Esophagus muscularis mucosa (tissue), 4 donors: ENCODE results near the gene OPN1SW. TPM values are rescaled to one million over a fixed set of nuclear protein-coding genes. Genes with fewer than 3 reads are reported as not detected.

Experiments
- DNase-seq: peaks from one replicate; pipeline ENCODE4 v3.0.0-alpha.2; 2017; ENCODE audit errors: extremely low spot score
- H3K27ac ChIP-seq, 4 donors: fragments of 200-600 bp; sonication (generic); replicated peaks in 1 of 4; 1 replicate in 3 of 4; 2 replicates in 1 of 4; pipeline ENCODE4 v1.5.1; 2016 to 2019; ENCODE audit warnings: mild to moderate bottlenecking in 1 of 4
- H3K27me3 ChIP-seq, 4 donors: fragments of 200-600 bp; sonication (generic); one replicate each; pipeline versions ENCODE4 v1.5.1 to v1.6.0; 2016 to 2019
- H3K36me3 ChIP-seq, 4 donors: fragments of 200-600 bp; sonication (generic); one replicate each; pipeline ENCODE4 v1.5.1; 2016 to 2019
- H3K4me1 ChIP-seq, 4 donors: fragments of 200-600 bp; sonication (generic); one replicate each; pipeline ENCODE4 v1.5.1; 2016 to 2019
- H3K4me3 ChIP-seq, 4 donors: fragments of 200-600 bp; sonication (generic); 1 replicate in 2 of 4; 2 replicates in 2 of 4; pipeline ENCODE4 v1.5.1; 2016 to 2019; ENCODE audit warnings: mild to moderate bottlenecking in 4 of 4, moderate library complexity in 1 of 4
- H3K9me3 ChIP-seq, 4 donors: fragments of 200-600 bp; sonication (generic); 1 replicate in 3 of 4; 2 replicates in 1 of 4; pipeline ENCODE4 v1.5.1; 2016 to 2019
- EP300 ChIP-seq: sonication (generic); formaldehyde crosslinking; IDR thresholded peaks from one replicate; pipeline ENCODE4 v1.6.1; 2017; ENCODE audit warnings: antibody characterized with exemption
- POLR2A ChIP-seq: fragments of 450-650 bp; IDR thresholded peaks from one replicate; pipeline ENCODE4 v1.6.1; 2017; ENCODE audit warnings: antibody characterized with exemption, moderate library complexity, mild to moderate bottlenecking, low read depth
- POLR2AphosphoS5 ChIP-seq, 2 donors: sonication (generic); formaldehyde crosslinking; IDR thresholded peaks; one replicate each; pipeline ENCODE4 v1.6.1; 2017; ENCODE audit warnings: antibody characterized with exemption in 2 of 2
- WGBS: methylation state at CpG from one replicate; pipeline ENCODE4 v1.1.5; 2018; 5-methylcytosine and 5-hydroxymethylcytosine counted together
- intact Hi-C: fragments of 100-400 bp; cut with DNase I; formaldehyde crosslinking; loops from one replicate; pipeline ENCODE4 v1.15.1; 2023
- total RNA-seq, 4 donors: library from RNA; depleted of rRNA; stranded (reverse); fragments of >200 nt; gene quantifications; one replicate each; pipeline versions ENCODE4 v1.1.0 to v1.2.1, GENCODE V29; 2016
- TF ChIP-seq, protein P1 (sequence below), 3 experiments: fragments of 200-600 bp in 2 of 3; fragments of 450-650 bp in 1 of 3; sonication (generic) in 2 of 3; IDR thresholded peaks; one replicate each; pipeline ENCODE4 v1.5.1; 2017 to 2019; ENCODE audit warnings: antibody characterized with exemption in 3 of 3, mild to moderate bottlenecking in 2 of 3, moderate library complexity in 1 of 3

OPN1SW gene
- total RNA-seq, 4 donors from 2014 or later, result not detected

DNA sequence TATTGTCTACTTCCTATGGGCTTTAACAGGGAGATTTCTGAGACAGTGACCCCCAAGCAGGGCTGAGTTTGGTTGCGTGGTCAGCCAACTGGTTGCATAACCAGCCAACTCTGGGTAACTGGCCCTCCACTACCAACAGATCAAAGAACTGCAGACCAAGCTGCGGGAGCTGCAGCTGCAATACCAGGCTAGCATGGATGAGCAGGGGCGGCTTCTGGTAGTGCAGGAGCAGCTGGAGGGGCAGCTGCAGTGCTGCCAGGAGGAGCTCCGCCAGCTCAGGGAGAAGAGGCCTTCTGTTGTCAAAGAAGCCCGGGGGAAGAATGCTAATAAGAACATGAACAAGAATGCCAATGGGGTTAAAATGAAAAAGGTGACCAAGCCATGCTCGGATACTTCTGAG lies 38.9 kb upstream of the OPN1SW start:
- intact Hi-C loops, result no loop called here
- H3K4me1 ChIP-seq, result peaks cover 0 to 5% (median 0%) of the 10 kb centered on the region in 4 donors

DNA sequence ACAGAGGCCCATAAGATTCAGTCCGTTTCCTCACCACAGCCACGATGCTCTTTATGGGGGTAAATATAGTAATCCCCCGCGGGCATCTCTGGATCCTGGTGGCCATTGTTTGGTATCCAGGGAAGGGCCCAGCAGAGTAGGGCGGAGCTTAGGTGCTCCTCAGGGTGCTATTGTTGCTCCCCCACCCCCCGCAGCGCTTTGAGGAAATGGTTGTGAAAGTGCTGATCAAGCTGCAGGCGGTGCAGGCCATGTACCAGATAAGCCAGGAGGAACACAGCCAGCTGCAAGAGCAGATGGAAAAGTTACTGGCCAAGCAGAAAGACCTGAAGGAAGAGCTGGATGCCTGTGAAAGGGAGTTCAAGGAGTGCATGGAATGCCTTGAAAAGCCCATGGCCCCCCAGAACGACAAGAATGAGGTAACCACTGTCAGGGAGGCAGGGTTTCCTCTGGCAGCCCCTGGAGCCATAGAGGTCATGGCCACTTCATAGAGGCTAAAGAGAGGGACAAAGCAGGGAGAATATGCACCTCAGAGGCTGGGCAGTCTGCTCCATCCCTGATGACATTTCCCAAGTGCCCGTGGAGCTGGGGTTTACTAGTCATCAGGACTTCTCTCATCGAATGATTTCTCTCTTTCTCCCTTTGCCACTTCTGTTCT lies 37.0 kb upstream of the OPN1SW start:
- no peak for DNase-seq
- WGBS, result 72% methylated on average over 11 of the region's 11 CpGs
- TF ChIP-seq EP300 (no peak), POLR2A (no peak), POLR2AphosphoS5 (IDR thresholded peaks at IDR 0.05) (no peak)
- TF ChIP-seq, protein P1, sequence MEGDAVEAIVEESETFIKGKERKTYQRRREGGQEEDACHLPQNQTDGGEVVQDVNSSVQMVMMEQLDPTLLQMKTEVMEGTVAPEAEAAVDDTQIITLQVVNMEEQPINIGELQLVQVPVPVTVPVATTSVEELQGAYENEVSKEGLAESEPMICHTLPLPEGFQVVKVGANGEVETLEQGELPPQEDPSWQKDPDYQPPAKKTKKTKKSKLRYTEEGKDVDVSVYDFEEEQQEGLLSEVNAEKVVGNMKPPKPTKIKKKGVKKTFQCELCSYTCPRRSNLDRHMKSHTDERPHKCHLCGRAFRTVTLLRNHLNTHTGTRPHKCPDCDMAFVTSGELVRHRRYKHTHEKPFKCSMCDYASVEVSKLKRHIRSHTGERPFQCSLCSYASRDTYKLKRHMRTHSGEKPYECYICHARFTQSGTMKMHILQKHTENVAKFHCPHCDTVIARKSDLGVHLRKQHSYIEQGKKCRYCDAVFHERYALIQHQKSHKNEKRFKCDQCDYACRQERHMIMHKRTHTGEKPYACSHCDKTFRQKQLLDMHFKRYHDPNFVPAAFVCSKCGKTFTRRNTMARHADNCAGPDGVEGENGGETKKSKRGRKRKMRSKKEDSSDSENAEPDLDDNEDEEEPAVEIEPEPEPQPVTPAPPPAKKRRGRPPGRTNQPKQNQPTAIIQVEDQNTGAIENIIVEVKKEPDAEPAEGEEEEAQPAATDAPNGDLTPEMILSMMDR (IDR thresholded peaks at IDR 0.05), result no peak
- H3K9me3 ChIP-seq, result no peaks in the 10 kb centered on the region
- no peaks in the 10 kb centered on the region for H3K27me3 ChIP-seq
- peaks cover 0 to 19% (median 6%) of the 10 kb centered on the region in 4 donors for H3K36me3 ChIP-seq
- intact Hi-C loops, result no loop called here
- peaks cover 0 to 5% (median 0%) of the 10 kb centered on the region in 4 donors for H3K4me1 ChIP-seq
- no peak overlapping the region for H3K4me3 ChIP-seq
- no peak overlapping the region for H3K27ac ChIP-seq

More for the DNA sequence above, 38.9 kb upstream of the OPN1SW start:
- Histone ChIP-seq H3K36me3 (peaks cover 0 to 7% (median 0%) of the 10 kb centered on the region in 4 donors), H3K27ac (no peak overlapping the region), H3K27me3 (no peaks in the 10 kb centered on the region), H3K9me3 (no peaks in the 10 kb centered on the region), H3K4me3 (no peak overlapping the region)
- 90% methylated on average over 6 of the region's 6 CpGs for WGBS
- TF ChIP-seq POLR2AphosphoS5 (IDR thresholded peaks at IDR 0.05) (no peak), POLR2A (no peak), EP300 (no peak)
- TF ChIP-seq, protein P1 (IDR thresholded peaks at IDR 0.05), result no peak
- no peak for DNase-seq

DNA sequence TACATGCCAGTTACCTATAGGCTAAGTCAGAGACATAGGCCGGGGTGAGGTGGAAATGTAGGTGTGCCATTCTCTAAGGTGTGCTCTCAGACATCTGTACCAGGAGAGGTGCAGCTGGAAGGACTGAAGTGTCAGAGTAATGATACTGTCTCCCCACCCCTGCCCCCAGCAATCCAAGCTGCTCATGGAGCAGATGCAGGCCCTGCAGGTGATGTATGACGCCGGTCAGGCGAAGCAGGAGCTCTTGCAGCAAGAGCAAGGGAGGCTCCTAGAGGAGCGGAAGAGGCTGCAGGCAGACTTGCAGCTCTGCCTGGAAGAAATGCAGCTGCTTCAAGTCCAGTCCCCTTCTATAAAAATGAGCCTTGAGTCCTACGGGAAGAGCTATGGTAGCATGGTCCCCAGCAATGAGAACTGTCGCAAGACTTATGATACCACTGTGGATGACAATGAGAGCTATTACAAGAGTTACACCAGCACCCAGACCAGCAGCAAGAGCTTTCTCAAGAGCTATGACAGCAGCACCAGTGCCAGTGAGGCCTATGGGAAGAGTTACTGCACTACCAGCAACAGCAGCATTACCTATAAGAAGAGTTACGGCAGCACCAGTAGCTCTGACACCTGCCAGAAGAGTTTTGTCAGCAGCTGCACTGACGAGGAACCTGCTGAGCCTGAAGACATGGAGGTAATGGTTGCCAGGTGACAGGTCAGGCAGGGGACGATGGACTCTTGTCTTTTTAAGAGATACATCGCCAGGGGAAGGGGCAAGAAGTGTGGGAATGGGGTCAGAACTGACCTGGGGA lies 36.2 kb upstream of the OPN1SW start:
- intact Hi-C loops, result no loop called here
- Histone ChIP-seq H3K4me3 (no peak overlapping the region), H3K36me3 (peaks cover 0 to 26% (median 10%) of the 10 kb centered on the region in 4 donors), H3K27me3 (no peaks in the 10 kb centered on the region), H3K27ac (no peak overlapping the region), H3K4me1 (peaks cover 0 to 5% (median 0%) of the 10 kb centered on the region in 4 donors), H3K9me3 (no peaks in the 10 kb centered on the region)
- no peak for TF ChIP-seq POLR2AphosphoS5 (IDR thresholded peaks at IDR 0.05)
- no peak for TF ChIP-seq EP300
- no peak for TF ChIP-seq POLR2A
- TF ChIP-seq, protein P1 (IDR thresholded peaks at IDR 0.05), result no peak
- WGBS, result 96% methylated on average over 11 of the region's 11 CpGs
- DNase-seq, result no peak

DNA sequence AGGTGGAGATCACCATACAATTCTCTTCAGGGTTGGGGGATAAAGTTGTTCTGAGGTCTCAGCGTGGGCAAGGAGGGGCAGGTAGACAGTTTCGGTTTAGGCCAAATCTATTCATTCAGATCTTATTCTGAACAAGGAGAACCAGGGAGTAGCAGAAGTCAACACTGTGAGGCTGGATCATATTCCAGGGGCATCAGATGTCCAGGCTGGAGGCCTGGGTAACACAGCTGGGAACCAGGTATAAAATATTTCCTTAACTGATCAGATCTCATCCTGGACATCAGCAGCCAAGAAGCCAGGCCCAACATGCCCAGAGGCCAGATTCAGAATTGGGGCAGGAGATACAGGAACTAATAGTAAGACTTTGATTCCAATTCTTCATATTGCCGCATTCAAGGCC lies 35.4 kb upstream of the OPN1SW start:
- no peaks in the 10 kb centered on the region for H3K27me3 ChIP-seq
- H3K36me3 ChIP-seq, result peaks cover 0 to 34% (median 18%) of the 10 kb centered on the region in 4 donors
- no peak overlapping the region for H3K27ac ChIP-seq
- TF ChIP-seq, protein P1 (IDR thresholded peaks at IDR 0.05), result no peak
- TF ChIP-seq EP300 (no peak), POLR2AphosphoS5 (IDR thresholded peaks at IDR 0.05) (no peak), POLR2A (no peak)
- H3K9me3 ChIP-seq, result no peaks in the 10 kb centered on the region
- no peak overlapping the region for H3K4me3 ChIP-seq
- DNase-seq, result no peak
- peaks cover 0 to 5% (median 0%) of the 10 kb centered on the region in 4 donors for H3K4me1 ChIP-seq
- 95% methylated on average over 3 of the region's 3 CpGs for WGBS
- intact Hi-C loops, result no loop called here
